K562 (cell line): ENCODE results near the gene PBX2. TPM values are rescaled to one million over a fixed set of nuclear protein-coding genes. Genes with fewer than 3 reads are reported as not detected.
A peak's percentile ranks its signal among the peaks of the same experiment; 100 is the strongest.

Experiments
- ARID3A ChIP-seq: IDR thresholded peaks from 2 replicates; pipeline ENCODE4 v1.6.1; 2012; ENCODE audit warnings: low read depth, low read length, improper control_type of control experiment, borderline replicate concordance
- ATF6 ChIP-seq: sonication (generic); formaldehyde crosslinking; IDR thresholded peaks from 2 replicates; pipeline ENCODE4 v1.4.0; 2020; ENCODE audit warnings: mild to moderate bottlenecking, missing genetic modification reagents
- CAMTA2 ChIP-seq: fragments of 250-450 bp; sonication (Bioruptor Pico); conservative IDR thresholded peaks from 2 replicates; pipeline ENCODE4 v1.5.1; 2022
- CBX3 ChIP-seq, 2 experiments: IDR thresholded peaks; 1 replicate in 1 of 2; 2 replicates in 1 of 2; pipeline ENCODE4 v1.6.1; 2012; ENCODE audit warnings: inconsistent platforms in 2 of 2, low read length in 2 of 2, borderline replicate concordance in 1 of 2, control low read depth in 1 of 2
- DEAF1 ChIP-seq: fragments of 450-650 bp; formaldehyde crosslinking; IDR thresholded peaks from 2 replicates; pipeline ENCODE4 v1.4.0; 2020; ENCODE audit warnings: mild to moderate bottlenecking, moderate library complexity
- FOSL1 ChIP-seq: fragments of 200-800 bp; sonication (Bioruptor generic); conservative IDR thresholded peaks from 2 replicates; pipeline ENCODE4 v1.6.1; 2016; ENCODE audit warnings: missing genetic modification characterization, missing compliant biosample characterization
- HDAC3 ChIP-seq: fragments of 450-650 bp; IDR thresholded peaks from 2 replicates; pipeline ENCODE4 v1.6.1; 2018; ENCODE audit warnings: borderline replicate concordance, mild to moderate bottlenecking, moderate library complexity; ENCODE audit not compliant: partially characterized antibody
- MCM2 ChIP-seq: fragments of 450-650 bp; IDR thresholded peaks from 2 replicates; pipeline ENCODE4 v1.6.1; 2017; ENCODE audit warnings: low read depth, mild to moderate bottlenecking
- NR2C1 ChIP-seq, 2 experiments: fragments of 450-650 bp; IDR thresholded peaks; 2 replicates each; pipeline ENCODE4 v1.6.1; 2017; ENCODE audit warnings: mild to moderate bottlenecking in 2 of 2, antibody characterized with exemption in 1 of 2, inconsistent platforms in 1 of 2, missing compliant biosample characterization in 1 of 2, missing genetic modification characterization in 1 of 2
- PCBP1 ChIP-seq: fragments of 200-400 bp; formaldehyde crosslinking; IDR thresholded peaks from 2 replicates; pipeline ENCODE4 v1.6.1; 2018; ENCODE audit warnings: mild to moderate bottlenecking, low read depth, low read length; ENCODE audit not compliant: poor library complexity, severe bottlenecking
- POU5F1 ChIP-seq: fragments of 150-350 bp; IDR thresholded peaks from 2 replicates; pipeline ENCODE4 v1.6.1; 2014; ENCODE audit warnings: borderline replicate concordance, low read length, low read depth, mild to moderate bottlenecking; ENCODE audit not compliant: partially characterized antibody
- RBM22 ChIP-seq: fragments of 200-400 bp; formaldehyde crosslinking; IDR thresholded peaks from 2 replicates; pipeline ENCODE4 v1.6.1; 2018; ENCODE audit warnings: low read length, low read depth; ENCODE audit not compliant: poor library complexity, severe bottlenecking
- RBM34 ChIP-seq: fragments of 200-400 bp; formaldehyde crosslinking; IDR thresholded peaks from 2 replicates; pipeline ENCODE4 v1.6.1; 2018; ENCODE audit warnings: low read length, borderline replicate concordance; ENCODE audit not compliant: insufficient read depth
- SMARCC2 ChIP-seq: fragments of 450-650 bp; IDR thresholded peaks from 2 replicates; pipeline ENCODE4 v1.6.1; 2017; ENCODE audit warnings: antibody characterized with exemption, moderate library complexity, mild to moderate bottlenecking, low read depth
- SRSF7 ChIP-seq: fragments of 200-400 bp; formaldehyde crosslinking; optimal IDR thresholded peaks from 2 replicates; pipeline ENCODE3; 2017; ENCODE audit warnings: mild to moderate bottlenecking, low read depth, low read length
- ZBTB1 ChIP-seq: sonication (generic); formaldehyde crosslinking; IDR thresholded peaks from 2 replicates; pipeline ENCODE4 v1.8.1; 2023; ENCODE audit warnings: missing genetic modification reagents, low read depth, mild to moderate bottlenecking, borderline replicate concordance
- ZBTB17 ChIP-seq: fragments of 450-650 bp; formaldehyde crosslinking; IDR thresholded peaks from 2 replicates; pipeline ENCODE4 v1.4.0; 2020; ENCODE audit warnings: mild to moderate bottlenecking
- ZBTB5 ChIP-seq: fragments of 450-650 bp; IDR thresholded peaks from 2 replicates; pipeline ENCODE4 v1.6.1; 2017; ENCODE audit warnings: antibody characterized with exemption
- ZNF551 ChIP-seq: fragments of 250-450 bp; sonication (Bioruptor Pico); IDR thresholded peaks from 2 replicates; pipeline ENCODE4 v1.5.0; 2021; ENCODE audit warnings: mild to moderate bottlenecking, moderate library complexity
- polyA plus RNA-seq, 8 experiments: library from polyadenylated mRNA; depleted of rRNA in 4 of 8; stranded (reverse) in 5 of 8; unstranded in 3 of 8; fragments of >200 nt; fragmentation: Nextera tagmentation in 2 of 8; fragmentation: Illumina TruSeq in 1 of 8; extraction: Ambion mirVana in 2 of 8; extraction: Trizol in 1 of 8; gene quantifications; 2 replicates each; pipeline versions ENCODE4 v1.2.1 to v1.2.3, GENCODE V29; 2011 to 2014; ENCODE audit warnings: inconsistent platforms in 1 of 8, missing spikeins in 1 of 8
- total RNA-seq, 7 experiments: library from RNA; depleted of rRNA in 6 of 7; stranded (reverse); fragments of >200 nt in 6 of 7; fragmentation: Illumina TruSeq in 2 of 7; extraction: Trizol in 2 of 7; gene quantifications; 2 replicates each; pipeline versions ENCODE4 v1.2.1 to v1.2.3, GENCODE V29; 2011 to 2021; ENCODE audit warnings: low replicate concordance in 1 of 7

PBX2 gene
- total and polyA plus RNA-seq, 9 of the 15 experiments (the other 6 are each of a cell fraction or from before 2014, with no cell fraction given), result 1.9 to 134 (median 62.5) TPM

- TF ChIP-seq ZBTB5 (0 out of 2 replicates have a peak, but pooled peaks have one; percentile 65), DEAF1 (no peak), POU5F1 (no peak), RBM22 (no peak), RBM34 (no peak), PCBP1 (no peak), FOSL1 (tag) (no peak), HDAC3 (no peak), NR2C1 (IDR thresholded peaks at IDR 0.05) (0 out of 2 replicates have a peak, but pooled peaks have one; percentile 31), NR2C1 (tag; IDR thresholded peaks at IDR 0.05) (no peak), ZBTB1 (CRISPR knock-in tag) (0 out of 2 replicates have a peak, but pooled peaks have one; percentile 34), SMARCC2 (no peak), ATF6 (CRISPR knock-in tag) (no peak), CBX3 (IDR thresholded peaks at IDR 0.05; ENCODE audit: borderline replicate concordance in 1 of 2, low read length in 2 of 2) (no peak), ZBTB17 (CRISPR knock-in tag) (no peak), ARID3A (no peak), CAMTA2 (no peak), SRSF7 (no peak), MCM2 (no peak), ZNF551 (no peak)
These were observed 13.4 kb downstream of the PBX2 start (continued) for GRCh38 chr6:32176476-32177182.
